Measurements from ENCODE around the gene UGT1A9.

- TF ChIP-seq SMC3 (IDR thresholded peaks at IDR 0.05; ENCODE audit: borderline replicate concordance, low read length) (no peak), SRF (IDR thresholded peaks at IDR 0.05; ENCODE audit: low read depth in 2 of 2, low read length in 2 of 2) (no peak), CTCF (IDR thresholded peaks at IDR 0.05 in 2 of 3, conservative IDR thresholded peaks at IDR 0.05 in 1 of 3; ENCODE audit: control insufficient read depth in 2 of 3, extremely low read depth in 1 of 3, insufficient read depth in 1 of 3, low read depth in 3 of 3, low read length in 3 of 3) (no peak), ZNF274 (IDR thresholded peaks at IDR 0.05; ENCODE audit: insufficient read depth, insufficient read length) (no peak), POLR2AphosphoS5 (IDR thresholded peaks at IDR 0.05; ENCODE audit: low read length) (no peak), MXI1 (IDR thresholded peaks at IDR 0.05; ENCODE audit: low read depth, low read length) (no peak), IKZF1 (conservative IDR thresholded peaks at IDR 0.05) (no peak)
Observed at GRCh38 chr2:233712611-233713261, 41.0 kb downstream of the UGT1A9 start, which contains the start of gene UGT1A5.
